Camera-type eye (tissue), 1 donor: ENCODE data around the gene DNAJA4. TPM values are rescaled to one million over a fixed set of nuclear protein-coding genes. Genes with fewer than 3 reads are reported as not detected.

Experiments used
- total RNA-seq: library from RNA; depleted of rRNA; stranded (reverse); fragments of >200 nt; gene quantifications from one replicate; pipeline ENCODE4 v1.2.3, GENCODE V29; 2014

DNAJA4 gene
- total RNA-seq, result 30.6 TPM

GRCh38 chr15:78264304-78265136 lies at the start of gene DNAJA4:
Gene DNAJA4, plus strand, starts transcription at chr15:78264562. Its CDS starts 202 bp downstream, at chr15:78264764.

GRCh38 chr15:78234515-78235040 lies 29.8 kb upstream of the DNAJA4 start, which contains the start of gene ACSBG1:
Gene ACSBG1, minus strand, starts transcription at chr15:78234565. Its CDS starts 64 bp downstream, at chr15:78234501.

GRCh38 chr15:78299101-78299930 lies 35.0 kb downstream of the DNAJA4 start, which contains the start of gene SKIC8:
Gene SKIC8, minus strand, starts transcription at chr15:78299609. Its CDS starts 3,923 bp downstream, at chr15:78295686.

Other genes with a start within 250 kb of the DNAJA4 start
- 46.0 TPM for gene TBC1D2B, start 186.9 kb upstream of the DNAJA4 start, total RNA-seq
- gene SH2D7, start 172.0 kb upstream of the DNAJA4 start, total RNA-seq, result not detected
- gene CIB2, start 133.1 kb upstream of the DNAJA4 start, total RNA-seq, result 14.4 TPM
- gene IDH3A, start 115.2 kb upstream of the DNAJA4 start, total RNA-seq, result 84.8 TPM
- gene ACSBG1, start 30.0 kb upstream of the DNAJA4 start, total RNA-seq, result 1.0 TPM
- 60.8 TPM for gene SKIC8, start 35.0 kb downstream of the DNAJA4 start, total RNA-seq
- gene CRABP1, start 75.8 kb downstream of the DNAJA4 start, total RNA-seq, result 401 TPM
- 85.2 TPM for gene IREB2, start 173.7 kb downstream of the DNAJA4 start, total RNA-seq
- 11.1 TPM for gene HYKK, start 243.0 kb downstream of the DNAJA4 start, total RNA-seq